Measurements from ENCODE around the gene CHMP3. TPM values are rescaled to one million over a fixed set of nuclear protein-coding genes. Genes with fewer than 3 reads are reported as not detected.

Gene CHMP3
- total RNA-seq, 1 experiment from 2014 or later = 63.4 TPM

DNA sequence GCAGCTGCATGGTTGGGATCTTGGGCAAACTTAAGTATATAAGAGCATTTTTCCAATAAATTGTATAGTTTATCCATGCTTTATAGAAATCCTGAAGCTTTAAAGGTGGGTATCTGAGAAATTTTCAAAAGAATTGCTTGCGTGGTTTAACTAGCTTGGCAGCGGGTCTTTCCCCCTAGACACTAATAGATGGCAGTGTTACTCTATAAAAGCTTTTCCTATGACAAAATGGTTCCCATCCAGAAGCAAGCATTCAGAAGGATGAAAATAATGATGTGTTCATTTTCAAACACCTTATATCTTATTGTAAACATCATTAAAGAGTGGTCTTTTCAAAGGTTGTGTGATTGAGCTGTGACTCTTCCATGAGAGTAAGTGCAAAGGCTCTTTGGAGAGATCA is 76.2 kb downstream of the CHMP3 start:
- ChIA-PET POLR2A (no interaction called here), CTCF (no interaction called here), RAD21 (ENCODE audit: low non-redundant PET in 1 of 2, low total read pairs in 2 of 2, uncharacterized antibody in 2 of 2, unreplicated experiment in 2 of 2) (no interaction called here)
- Histone ChIP-seq H3K79me2 (ENCODE audit: insufficient read depth, low read length) (no peaks in the 10 kb centered on the region), H3K27me3 (ENCODE audit: insufficient read depth, low read length) (no peaks in the 10 kb centered on the region), H3K4me3 (replicated peaks in 1 of 2; ENCODE audit: low read depth in 1 of 2, low read length in 2 of 2) (no peak overlapping the region), H3K27ac (ENCODE audit: low read depth, low read length) (no peak overlapping the region), H3K9me3 (ENCODE audit: control insufficient read depth in 1 of 2, insufficient read depth in 1 of 2, low read depth in 1 of 2, low read length in 2 of 2) (no peaks in the 10 kb centered on the region), H3K4me2 (ENCODE audit: low read length) (no peak overlapping the region), H3K4me1 (ENCODE audit: control insufficient read depth in 1 of 2, insufficient read depth in 2 of 2, low read length in 2 of 2) (no peaks in the 10 kb centered on the region), H3K9me2 (ENCODE audit: insufficient read depth) (no peaks in the 10 kb centered on the region), H3K36me3 (ENCODE audit: control insufficient read depth in 1 of 2, insufficient read depth in 2 of 2, low read length in 2 of 2) (peaks cover 73% of the 10 kb centered on the region in 2 experiments), H3K9ac (ENCODE audit: low read length) (no peak overlapping the region), H4K20me1 (ENCODE audit: insufficient read depth) (no peaks in the 10 kb centered on the region), H2AFZ (ENCODE audit: low read depth, low read length, poor library complexity, severe bottlenecking) (no peak overlapping the region)
- no peak for ATAC-seq
- BruUV-seq (replicated peaks) = no TSS peak
- intact Hi-C loops (cut with micrococcal nuclease) = no loop called here
- TF ChIP-seq RAD21 (IDR thresholded peaks at IDR 0.05; ENCODE audit: low read depth) = peak; percentile 20; the same call in 1 of the 2 replicates
- no peak for TF ChIP-seq ELF1 (IDR thresholded peaks at IDR 0.05; ENCODE audit: borderline replicate concordance, low read depth)
- no peak for TF ChIP-seq TCF7L2 (IDR thresholded peaks at IDR 0.05; ENCODE audit: borderline replicate concordance, extremely low read depth, insufficient read depth, insufficient read length)
- no peak for TF ChIP-seq ZNF274 (IDR thresholded peaks at IDR 0.05; ENCODE audit: low read depth, low read length)
- TF ChIP-seq, protein P1, sequence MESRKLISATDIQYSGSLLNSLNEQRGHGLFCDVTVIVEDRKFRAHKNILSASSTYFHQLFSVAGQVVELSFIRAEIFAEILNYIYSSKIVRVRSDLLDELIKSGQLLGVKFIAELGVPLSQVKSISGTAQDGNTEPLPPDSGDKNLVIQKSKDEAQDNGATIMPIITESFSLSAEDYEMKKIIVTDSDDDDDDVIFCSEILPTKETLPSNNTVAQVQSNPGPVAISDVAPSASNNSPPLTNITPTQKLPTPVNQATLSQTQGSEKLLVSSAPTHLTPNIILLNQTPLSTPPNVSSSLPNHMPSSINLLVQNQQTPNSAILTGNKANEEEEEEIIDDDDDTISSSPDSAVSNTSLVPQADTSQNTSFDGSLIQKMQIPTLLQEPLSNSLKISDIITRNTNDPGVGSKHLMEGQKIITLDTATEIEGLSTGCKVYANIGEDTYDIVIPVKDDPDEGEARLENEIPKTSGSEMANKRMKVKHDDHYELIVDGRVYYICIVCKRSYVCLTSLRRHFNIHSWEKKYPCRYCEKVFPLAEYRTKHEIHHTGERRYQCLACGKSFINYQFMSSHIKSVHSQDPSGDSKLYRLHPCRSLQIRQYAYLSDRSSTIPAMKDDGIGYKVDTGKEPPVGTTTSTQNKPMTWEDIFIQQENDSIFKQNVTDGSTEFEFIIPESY (IDR thresholded peaks at IDR 0.05; ENCODE audit: extremely low read depth, insufficient replicate concordance, low read length) = no peak
- TF ChIP-seq CEBPB (IDR thresholded peaks at IDR 0.05; ENCODE audit: low read depth) = no peak
- no peak for DNase-seq (ENCODE audit: low read depth, low spot score)

DNA sequence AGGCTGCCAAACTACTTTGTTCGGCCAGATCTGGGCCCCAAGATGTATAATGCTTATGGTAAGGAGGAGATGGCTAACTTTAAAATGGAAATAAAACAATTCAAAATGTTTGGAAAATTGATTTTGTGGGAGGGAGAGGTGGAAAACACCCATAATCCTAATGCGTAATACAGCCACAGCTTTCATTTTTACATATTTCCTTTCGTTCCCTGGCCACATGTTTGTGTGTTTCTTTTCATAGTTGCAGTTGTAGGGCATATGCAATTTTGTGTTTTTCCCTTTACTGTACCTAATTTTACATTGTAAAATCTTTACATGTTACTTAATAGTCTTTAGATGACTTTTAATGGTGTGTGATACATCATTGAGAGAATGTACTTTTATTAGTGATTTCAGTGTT is 77.4 kb downstream of the CHMP3 start:
- CTCF ChIA-PET = no interaction called here
- RAD21 ChIA-PET (ENCODE audit: low non-redundant PET in 1 of 2, low total read pairs in 2 of 2, uncharacterized antibody in 2 of 2, unreplicated experiment in 2 of 2) = no interaction called here
- Histone ChIP-seq H3K4me2 (ENCODE audit: low read length) (no peak overlapping the region), H3K27me3 (ENCODE audit: insufficient read depth, low read length) (no peaks in the 10 kb centered on the region), H3K4me1 (ENCODE audit: control insufficient read depth in 1 of 2, insufficient read depth in 2 of 2, low read length in 2 of 2) (no peaks in the 10 kb centered on the region), H3K79me2 (ENCODE audit: insufficient read depth, low read length) (no peaks in the 10 kb centered on the region), H3K27ac (ENCODE audit: low read depth, low read length) (no peak overlapping the region), H3K4me3 (replicated peaks in 1 of 2; ENCODE audit: low read depth in 1 of 2, low read length in 2 of 2) (no peak overlapping the region), H3K36me3 (ENCODE audit: control insufficient read depth in 1 of 2, insufficient read depth in 2 of 2, low read length in 2 of 2) (peaks cover 67 to 70% of the 10 kb centered on the region in 2 experiments), H3K9me2 (ENCODE audit: insufficient read depth) (no peaks in the 10 kb centered on the region), H2AFZ (ENCODE audit: low read depth, low read length, poor library complexity, severe bottlenecking) (no peak overlapping the region), H3K9ac (ENCODE audit: low read length) (no peak overlapping the region), H4K20me1 (ENCODE audit: insufficient read depth) (no peaks in the 10 kb centered on the region), H3K9me3 (ENCODE audit: control insufficient read depth in 1 of 2, insufficient read depth in 1 of 2, low read depth in 1 of 2, low read length in 2 of 2) (no peaks in the 10 kb centered on the region)
- DNase-seq (ENCODE audit: low read depth, low spot score) = no peak
- BruUV-seq (replicated peaks) = no TSS peak
- ATAC-seq = no peak
- intact Hi-C loops (cut with micrococcal nuclease) = no loop called here
- POLR2A ChIA-PET = no interaction called here
- TF ChIP-seq ZNF274 (IDR thresholded peaks at IDR 0.05; ENCODE audit: low read depth, low read length) (no peak), SIN3A (IDR thresholded peaks at IDR 0.05; ENCODE audit: low read depth) (no peak), SRF (IDR thresholded peaks at IDR 0.05; ENCODE audit: low read depth) (no peak), TCF7L2 (IDR thresholded peaks at IDR 0.05; ENCODE audit: borderline replicate concordance, extremely low read depth, insufficient read depth, insufficient read length) (no peak), YY1 (IDR thresholded peaks at IDR 0.05; ENCODE audit: extremely low read depth, insufficient replicate concordance, low read depth, low read length) (no peak), ELF1 (IDR thresholded peaks at IDR 0.05; ENCODE audit: borderline replicate concordance, low read depth) (no peak), POLR2A (IDR thresholded peaks at IDR 0.05; ENCODE audit: borderline replicate concordance, extremely low read depth, insufficient read depth, insufficient read length) (no peak), FOSL1 (IDR thresholded peaks at IDR 0.05; ENCODE audit: low read depth) (no peak), EZH2 (IDR thresholded peaks at IDR 0.05) (no peak), SP1 (IDR thresholded peaks at IDR 0.05; ENCODE audit: low read depth) (no peak), CBX3 (IDR thresholded peaks at IDR 0.05; ENCODE audit: low read depth) (no peak)
- TF ChIP-seq, protein P2, sequence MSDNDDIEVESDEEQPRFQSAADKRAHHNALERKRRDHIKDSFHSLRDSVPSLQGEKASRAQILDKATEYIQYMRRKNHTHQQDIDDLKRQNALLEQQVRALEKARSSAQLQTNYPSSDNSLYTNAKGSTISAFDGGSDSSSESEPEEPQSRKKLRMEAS (IDR thresholded peaks at IDR 0.05) = no peak
- TF ChIP-seq, protein P3, sequence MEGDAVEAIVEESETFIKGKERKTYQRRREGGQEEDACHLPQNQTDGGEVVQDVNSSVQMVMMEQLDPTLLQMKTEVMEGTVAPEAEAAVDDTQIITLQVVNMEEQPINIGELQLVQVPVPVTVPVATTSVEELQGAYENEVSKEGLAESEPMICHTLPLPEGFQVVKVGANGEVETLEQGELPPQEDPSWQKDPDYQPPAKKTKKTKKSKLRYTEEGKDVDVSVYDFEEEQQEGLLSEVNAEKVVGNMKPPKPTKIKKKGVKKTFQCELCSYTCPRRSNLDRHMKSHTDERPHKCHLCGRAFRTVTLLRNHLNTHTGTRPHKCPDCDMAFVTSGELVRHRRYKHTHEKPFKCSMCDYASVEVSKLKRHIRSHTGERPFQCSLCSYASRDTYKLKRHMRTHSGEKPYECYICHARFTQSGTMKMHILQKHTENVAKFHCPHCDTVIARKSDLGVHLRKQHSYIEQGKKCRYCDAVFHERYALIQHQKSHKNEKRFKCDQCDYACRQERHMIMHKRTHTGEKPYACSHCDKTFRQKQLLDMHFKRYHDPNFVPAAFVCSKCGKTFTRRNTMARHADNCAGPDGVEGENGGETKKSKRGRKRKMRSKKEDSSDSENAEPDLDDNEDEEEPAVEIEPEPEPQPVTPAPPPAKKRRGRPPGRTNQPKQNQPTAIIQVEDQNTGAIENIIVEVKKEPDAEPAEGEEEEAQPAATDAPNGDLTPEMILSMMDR (IDR thresholded peaks at IDR 0.05 in 2 of 3, conservative IDR thresholded peaks at IDR 0.05 in 1 of 3; ENCODE audit: borderline replicate concordance in 1 of 3, insufficient read depth in 1 of 3, low read depth in 2 of 3, low read length in 2 of 3) = no peak

Measured in HCT116 (cell line).